Liver (tissue), 3 donors: Measurements from ENCODE around the gene IP6K1.

Source experiments
- FOXA1 ChIP-seq: IDR thresholded peaks from 2 replicates; pipeline ENCODE4 v1.6.1; 2016; ENCODE audit warnings: antibody characterized with exemption
- FOXA2 ChIP-seq: IDR thresholded peaks from 2 replicates; pipeline ENCODE4 v1.6.1; 2016; ENCODE audit warnings: antibody characterized with exemption
- GABPA ChIP-seq, 2 donors: IDR thresholded peaks in 1 of 2; conservative IDR thresholded peaks in 1 of 2; 2 replicates each; pipeline ENCODE4 v1.6.1; 2016; ENCODE audit warnings: antibody characterized with exemption in 2 of 2, mild to moderate bottlenecking in 1 of 2, moderate library complexity in 1 of 2
- HNF4A ChIP-seq, 2 donors: conservative IDR thresholded peaks; 2 replicates each; pipeline ENCODE4 v1.6.1; 2016; ENCODE audit warnings: antibody characterized with exemption in 2 of 2, mild to moderate bottlenecking in 2 of 2
- JUND ChIP-seq, 2 donors: IDR thresholded peaks; 2 replicates each; pipeline ENCODE4 v1.6.1; 2016; ENCODE audit warnings: antibody characterized with exemption in 2 of 2
- TAF1 ChIP-seq: conservative IDR thresholded peaks from 2 replicates; pipeline ENCODE4 v1.6.1; 2016; ENCODE audit warnings: antibody characterized with exemption, mild to moderate bottlenecking
- ZBTB33 ChIP-seq: IDR thresholded peaks from 2 replicates; pipeline ENCODE4 v1.6.1; 2016; ENCODE audit warnings: antibody characterized with exemption
- TF ChIP-seq, protein P1 (sequence below): IDR thresholded peaks from 2 replicates; pipeline ENCODE4 v1.6.1; 2016; ENCODE audit warnings: antibody characterized with exemption
- TF ChIP-seq, protein P2 (sequence below): IDR thresholded peaks from 2 replicates; pipeline ENCODE4 v1.6.1; 2016; ENCODE audit warnings: antibody characterized with exemption, mild to moderate bottlenecking
- TF ChIP-seq, protein P3 (sequence below): fragments of 150-350 bp; IDR thresholded peaks from 2 replicates; pipeline ENCODE4 v1.5.1; 2017; ENCODE audit warnings: improper control_type of control experiment, low read depth, low read length; ENCODE audit not compliant: missing input control
- donor health status: healthy.
- donor health status: healthy.

- TF ChIP-seq, protein P1, sequence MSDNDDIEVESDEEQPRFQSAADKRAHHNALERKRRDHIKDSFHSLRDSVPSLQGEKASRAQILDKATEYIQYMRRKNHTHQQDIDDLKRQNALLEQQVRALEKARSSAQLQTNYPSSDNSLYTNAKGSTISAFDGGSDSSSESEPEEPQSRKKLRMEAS, result peak; percentile 74
- TF ChIP-seq, protein P2, sequence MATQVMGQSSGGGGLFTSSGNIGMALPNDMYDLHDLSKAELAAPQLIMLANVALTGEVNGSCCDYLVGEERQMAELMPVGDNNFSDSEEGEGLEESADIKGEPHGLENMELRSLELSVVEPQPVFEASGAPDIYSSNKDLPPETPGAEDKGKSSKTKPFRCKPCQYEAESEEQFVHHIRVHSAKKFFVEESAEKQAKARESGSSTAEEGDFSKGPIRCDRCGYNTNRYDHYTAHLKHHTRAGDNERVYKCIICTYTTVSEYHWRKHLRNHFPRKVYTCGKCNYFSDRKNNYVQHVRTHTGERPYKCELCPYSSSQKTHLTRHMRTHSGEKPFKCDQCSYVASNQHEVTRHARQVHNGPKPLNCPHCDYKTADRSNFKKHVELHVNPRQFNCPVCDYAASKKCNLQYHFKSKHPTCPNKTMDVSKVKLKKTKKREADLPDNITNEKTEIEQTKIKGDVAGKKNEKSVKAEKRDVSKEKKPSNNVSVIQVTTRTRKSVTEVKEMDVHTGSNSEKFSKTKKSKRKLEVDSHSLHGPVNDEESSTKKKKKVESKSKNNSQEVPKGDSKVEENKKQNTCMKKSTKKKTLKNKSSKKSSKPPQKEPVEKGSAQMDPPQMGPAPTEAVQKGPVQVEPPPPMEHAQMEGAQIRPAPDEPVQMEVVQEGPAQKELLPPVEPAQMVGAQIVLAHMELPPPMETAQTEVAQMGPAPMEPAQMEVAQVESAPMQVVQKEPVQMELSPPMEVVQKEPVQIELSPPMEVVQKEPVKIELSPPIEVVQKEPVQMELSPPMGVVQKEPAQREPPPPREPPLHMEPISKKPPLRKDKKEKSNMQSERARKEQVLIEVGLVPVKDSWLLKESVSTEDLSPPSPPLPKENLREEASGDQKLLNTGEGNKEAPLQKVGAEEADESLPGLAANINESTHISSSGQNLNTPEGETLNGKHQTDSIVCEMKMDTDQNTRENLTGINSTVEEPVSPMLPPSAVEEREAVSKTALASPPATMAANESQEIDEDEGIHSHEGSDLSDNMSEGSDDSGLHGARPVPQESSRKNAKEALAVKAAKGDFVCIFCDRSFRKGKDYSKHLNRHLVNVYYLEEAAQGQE, result no peak
- TF ChIP-seq, protein P3, sequence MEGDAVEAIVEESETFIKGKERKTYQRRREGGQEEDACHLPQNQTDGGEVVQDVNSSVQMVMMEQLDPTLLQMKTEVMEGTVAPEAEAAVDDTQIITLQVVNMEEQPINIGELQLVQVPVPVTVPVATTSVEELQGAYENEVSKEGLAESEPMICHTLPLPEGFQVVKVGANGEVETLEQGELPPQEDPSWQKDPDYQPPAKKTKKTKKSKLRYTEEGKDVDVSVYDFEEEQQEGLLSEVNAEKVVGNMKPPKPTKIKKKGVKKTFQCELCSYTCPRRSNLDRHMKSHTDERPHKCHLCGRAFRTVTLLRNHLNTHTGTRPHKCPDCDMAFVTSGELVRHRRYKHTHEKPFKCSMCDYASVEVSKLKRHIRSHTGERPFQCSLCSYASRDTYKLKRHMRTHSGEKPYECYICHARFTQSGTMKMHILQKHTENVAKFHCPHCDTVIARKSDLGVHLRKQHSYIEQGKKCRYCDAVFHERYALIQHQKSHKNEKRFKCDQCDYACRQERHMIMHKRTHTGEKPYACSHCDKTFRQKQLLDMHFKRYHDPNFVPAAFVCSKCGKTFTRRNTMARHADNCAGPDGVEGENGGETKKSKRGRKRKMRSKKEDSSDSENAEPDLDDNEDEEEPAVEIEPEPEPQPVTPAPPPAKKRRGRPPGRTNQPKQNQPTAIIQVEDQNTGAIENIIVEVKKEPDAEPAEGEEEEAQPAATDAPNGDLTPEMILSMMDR, result no peak
- TF ChIP-seq ZBTB33, result no peak
- TF ChIP-seq FOXA1, result no peak
- TF ChIP-seq TAF1, result no peak
- TF ChIP-seq FOXA2, result no peak
- TF ChIP-seq HNF4A (conservative IDR thresholded peaks at IDR 0.05), result no peak
- TF ChIP-seq GABPA (IDR thresholded peaks at IDR 0.05 in 1 of 2, conservative IDR thresholded peaks at IDR 0.05 in 1 of 2), result peak in 1 of 2 donors; percentile 74
- no peak for TF ChIP-seq JUND (IDR thresholded peaks at IDR 0.05)
Observed at GRCh38 chr3:49786357-49787181, at the start of gene IP6K1.
